ENCODE results near the gene FOXO6. TPM values are rescaled to one million over a fixed set of nuclear protein-coding genes. Genes with fewer than 3 reads are reported as not detected.

The FOXO6 gene
- total and polyA plus RNA-seq, 7 donors: 0.42 to 8.6 (median 0.88) TPM

GRCh38 chr1:41425369-41425768 lies 64.1 kb downstream of the FOXO6 start:
- intact Hi-C loops (cut with DNase I): no loop called here
- Histone ChIP-seq H3K36me3 (ENCODE audit: insufficient read depth in 1 of 2, low read depth in 1 of 2) (no peaks in the 10 kb centered on the region), H3K4me1 (peaks cover 13% of the 10 kb centered on the region), H3K27ac (no peak overlapping the region), H3K4me3 (no peak overlapping the region), H3K9me3 (no peaks in the 10 kb centered on the region), H3K27me3 (ENCODE audit: insufficient read depth in 3 of 3, low read length in 2 of 3) (no peaks in the 10 kb centered on the region)
- no peak for ATAC-seq
- no peak for DNase-seq
- WGBS, 3 donors: 94 to 97% (median 95%) methylated on average over 2 of the region's 2 CpGs
- no peak for TF ChIP-seq CTCF (IDR thresholded peaks at IDR 0.05)

- Histone ChIP-seq H3K4me3 (no peak overlapping the region), H3K9me3 (no peaks in the 10 kb centered on the region), H3K36me3 (ENCODE audit: insufficient read depth in 1 of 2, low read depth in 1 of 2) (no peaks in the 10 kb centered on the region), H3K27me3 (ENCODE audit: insufficient read depth in 3 of 3, low read length in 2 of 3) (no peaks in the 10 kb centered on the region), H3K4me1 (peaks cover 5% of the 10 kb centered on the region), H3K27ac (no peak overlapping the region)
- no peak for TF ChIP-seq CTCF (IDR thresholded peaks at IDR 0.05)
- intact Hi-C loops (cut with DNase I): no loop called here
- DNase-seq (no peak), ATAC-seq (no peak)
- WGBS, 3 donors: 90% methylated on average over 13 of the region's 13 CpGs
Measured at GRCh38 chr1:41426201-41426890, 65.1 kb downstream of the FOXO6 start.

- Histone ChIP-seq H3K27me3 (ENCODE audit: insufficient read depth in 3 of 3, low read length in 2 of 3) (no peaks in the 10 kb centered on the region), H3K4me3 (no peak overlapping the region), H3K27ac (no peak overlapping the region), H3K4me1 (peaks cover 12% of the 10 kb centered on the region), H3K36me3 (ENCODE audit: insufficient read depth in 1 of 2, low read depth in 1 of 2) (no peaks in the 10 kb centered on the region), H3K9me3 (no peaks in the 10 kb centered on the region)
- no peak for TF ChIP-seq CTCF (IDR thresholded peaks at IDR 0.05)
- 77 to 83% (median 77%) methylated on average over 19 to 20 of the region's 20 CpGs for WGBS, 3 donors
- intact Hi-C loops (cut with DNase I): no loop called here
- DNase-seq (peak in 1 of 2 donors; percentile 33), ATAC-seq (no peak)
Measured at GRCh38 chr1:41427122-41427913, 66.1 kb downstream of the FOXO6 start.

- H3K9me3 ChIP-seq: no peaks in the 10 kb centered on the region
- WGBS, 3 donors: 88 to 94% (median 90%) methylated on average over 11 of the region's 11 CpGs
- intact Hi-C loops (cut with DNase I): no loop called here
- H3K27ac ChIP-seq: no peak overlapping the region
- H3K36me3 ChIP-seq (ENCODE audit: insufficient read depth in 1 of 2, low read depth in 1 of 2): no peaks in the 10 kb centered on the region
- H3K4me1 ChIP-seq: peaks cover 19% of the 10 kb centered on the region
- TF ChIP-seq CTCF (IDR thresholded peaks at IDR 0.05): no peak
- ATAC-seq (no peak), DNase-seq (peak in 1 of 2 donors; percentile 34)
- no peak overlapping the region for H3K4me3 ChIP-seq
- no peaks in the 10 kb centered on the region for H3K27me3 ChIP-seq (ENCODE audit: insufficient read depth in 3 of 3, low read length in 2 of 3)
Measured at GRCh38 chr1:41427916-41428737, 66.9 kb downstream of the FOXO6 start.
